Astrocyte (in vitro differentiated cells and primary cell): Measurements from ENCODE around the gene RPH3AL. TPM values are rescaled to one million over a fixed set of nuclear protein-coding genes. Genes with fewer than 3 reads are reported as not detected.

Experiments
- DNase-seq: peaks from one replicate; pipeline ENCODE4 v3.0.0-alpha.2; 2010; ENCODE audit warnings: low read depth
- FAIRE-seq: peaks from 2 replicates; lab custom pipeline; 2011; peaks lifted over from hg19 to GRCh38; lab: Jason Lieb, UNC
- H2AFZ ChIP-seq: 2 replicates; pipeline ENCODE4 v1.6.0; 2012; ENCODE audit warnings: low read depth, low read length, inconsistent platforms
- H3K27ac ChIP-seq: 2 replicates; pipeline ENCODE4 v1.5.1; 2011; ENCODE audit warnings: low read depth, low read length, inconsistent platforms
- H3K27me3 ChIP-seq: 2 replicates; pipeline ENCODE4 v1.6.0; 2011; ENCODE audit warnings: low read length, inconsistent platforms; ENCODE audit not compliant: insufficient read depth
- H3K36me3 ChIP-seq: 2 replicates; pipeline ENCODE4 v1.5.1; 2011; ENCODE audit warnings: low read length, inconsistent platforms; ENCODE audit not compliant: insufficient read depth
- H3K4me1 ChIP-seq: 2 replicates; pipeline ENCODE4 v1.5.1; 2011; ENCODE audit warnings: low read length, inconsistent platforms; ENCODE audit not compliant: insufficient read depth
- H3K4me2 ChIP-seq: 2 replicates; pipeline ENCODE4 v1.6.0; 2012; ENCODE audit warnings: low read length, inconsistent platforms
- H3K4me3 ChIP-seq: 2 replicates; pipeline ENCODE4 v1.5.1; 2011; ENCODE audit warnings: low read depth, mild to moderate bottlenecking, low read length, inconsistent platforms; ENCODE audit not compliant: insufficient read depth
- H3K79me2 ChIP-seq: 2 replicates; pipeline ENCODE4 v1.6.0; 2012; ENCODE audit warnings: mild to moderate bottlenecking, low read length, inconsistent platforms; ENCODE audit not compliant: insufficient read depth
- H3K9ac ChIP-seq: 2 replicates; pipeline ENCODE4 v1.6.0; 2012; ENCODE audit warnings: mild to moderate bottlenecking, low read length, inconsistent platforms
- H3K9me3 ChIP-seq: 2 replicates; pipeline ENCODE4 v1.5.1; 2012; ENCODE audit warnings: low read depth, mild to moderate bottlenecking, low read length, inconsistent platforms; ENCODE audit not compliant: insufficient read depth
- H4K20me1 ChIP-seq: 2 replicates; pipeline ENCODE4 v1.6.0; 2012; ENCODE audit warnings: low read length, inconsistent platforms; ENCODE audit not compliant: insufficient read depth
- H3K27ac Mint-ChIP-seq: one replicate; pipeline ENCODE4 v1.8.0; 2021; ENCODE audit warnings: mild to moderate bottlenecking, mixed read lengths; ENCODE audit not compliant: unreplicated experiment
- H3K27me3 Mint-ChIP-seq: one replicate; pipeline ENCODE4 v1.8.0; 2021; ENCODE audit warnings: low read depth, mixed read lengths; ENCODE audit not compliant: unreplicated experiment
- H3K36me3 Mint-ChIP-seq: one replicate; pipeline ENCODE4 v1.8.0; 2021; ENCODE audit warnings: low read depth, mixed read lengths; ENCODE audit not compliant: unreplicated experiment
- H3K4me1 Mint-ChIP-seq: one replicate; pipeline ENCODE4 v1.8.0; 2021; ENCODE audit warnings: low read depth, mixed read lengths; ENCODE audit not compliant: unreplicated experiment
- H3K4me3 Mint-ChIP-seq: one replicate; pipeline ENCODE4 v1.8.0; 2021; ENCODE audit warnings: mild to moderate bottlenecking, moderate library complexity, mixed read lengths; ENCODE audit not compliant: unreplicated experiment
- H3K9me3 Mint-ChIP-seq: one replicate; pipeline ENCODE4 v1.8.0; 2021; ENCODE audit warnings: mild to moderate bottlenecking, mixed read lengths; ENCODE audit not compliant: unreplicated experiment
- EZH2 ChIP-seq: IDR thresholded peaks from 2 replicates; pipeline ENCODE4 v1.6.1; 2012; ENCODE audit warnings: mild to moderate bottlenecking, low read length, inconsistent platforms; ENCODE audit not compliant: insufficient read depth
- total RNA-seq: library from RNA; stranded (reverse); gene quantifications from 2 replicates; pipeline ENCODE4 v1.2.1, GENCODE V29; 2021
- TF ChIP-seq, protein P1 (sequence below): IDR thresholded peaks from 2 replicates; pipeline ENCODE4 v1.5.1; 2011; ENCODE audit warnings: low read depth, mild to moderate bottlenecking, inconsistent platforms, low read length, moderate library complexity; ENCODE audit not compliant: insufficient read depth

RPH3AL gene
- total RNA-seq, 1 donor from 2014 or later: 3.7 TPM

- peak overlapping the region; percentile 73 for H3K4me2 ChIP-seq
- H3K27me3 ChIP-seq: peaks cover 76% of the 10 kb centered on the region
- peaks cover 75% of the 10 kb centered on the region for H3K27me3 Mint-ChIP-seq
- TF ChIP-seq, protein P1, sequence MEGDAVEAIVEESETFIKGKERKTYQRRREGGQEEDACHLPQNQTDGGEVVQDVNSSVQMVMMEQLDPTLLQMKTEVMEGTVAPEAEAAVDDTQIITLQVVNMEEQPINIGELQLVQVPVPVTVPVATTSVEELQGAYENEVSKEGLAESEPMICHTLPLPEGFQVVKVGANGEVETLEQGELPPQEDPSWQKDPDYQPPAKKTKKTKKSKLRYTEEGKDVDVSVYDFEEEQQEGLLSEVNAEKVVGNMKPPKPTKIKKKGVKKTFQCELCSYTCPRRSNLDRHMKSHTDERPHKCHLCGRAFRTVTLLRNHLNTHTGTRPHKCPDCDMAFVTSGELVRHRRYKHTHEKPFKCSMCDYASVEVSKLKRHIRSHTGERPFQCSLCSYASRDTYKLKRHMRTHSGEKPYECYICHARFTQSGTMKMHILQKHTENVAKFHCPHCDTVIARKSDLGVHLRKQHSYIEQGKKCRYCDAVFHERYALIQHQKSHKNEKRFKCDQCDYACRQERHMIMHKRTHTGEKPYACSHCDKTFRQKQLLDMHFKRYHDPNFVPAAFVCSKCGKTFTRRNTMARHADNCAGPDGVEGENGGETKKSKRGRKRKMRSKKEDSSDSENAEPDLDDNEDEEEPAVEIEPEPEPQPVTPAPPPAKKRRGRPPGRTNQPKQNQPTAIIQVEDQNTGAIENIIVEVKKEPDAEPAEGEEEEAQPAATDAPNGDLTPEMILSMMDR: no peak
- TF ChIP-seq EZH2: no peak
- H3K4me3 ChIP-seq: no peak overlapping the region
- H3K9me3 Mint-ChIP-seq: peaks cover 2% of the 10 kb centered on the region
- no peaks in the 10 kb centered on the region for H3K9me3 ChIP-seq
- no peaks in the 10 kb centered on the region for H3K79me2 ChIP-seq
- DNase-seq (no peak), FAIRE-seq (no peak)
- no peaks in the 10 kb centered on the region for H4K20me1 ChIP-seq
- H3K27ac ChIP-seq: no peak overlapping the region
- H3K4me1 ChIP-seq: no peaks in the 10 kb centered on the region
- H3K36me3 ChIP-seq: no peaks in the 10 kb centered on the region
- H3K27ac Mint-ChIP-seq: no peak overlapping the region
- peaks cover 2% of the 10 kb centered on the region for H3K36me3 Mint-ChIP-seq
- H2AFZ ChIP-seq: no peak overlapping the region
- H3K4me3 Mint-ChIP-seq: no peak overlapping the region
- H3K4me1 Mint-ChIP-seq: no peaks in the 10 kb centered on the region
- no peak overlapping the region for H3K9ac ChIP-seq
These were observed 170.4 kb downstream of the RPH3AL start for GRCh38 chr17:182050-182751.

GRCh38 chr17:181245-182049 lies 171.2 kb downstream of the RPH3AL start, which contains the start of gene DOC2B:
Gene DOC2B, minus strand, starts transcription at chr17:181650. Its CDS starts 171 bp downstream, at chr17:181479.
- no peaks in the 10 kb centered on the region for H3K36me3 ChIP-seq
- Mint-ChIP-seq H3K27me3 (peaks cover 71% of the 10 kb centered on the region), H3K4me3 (no peak within 1 kb of the TSS), H3K36me3 (peaks cover 2% of the 10 kb centered on the region), H3K9me3 (peaks cover 2% of the 10 kb centered on the region), H3K27ac (no peak within 1 kb of the TSS), H3K4me1 (no peaks in the 10 kb centered on the region)
- TF ChIP-seq, protein P1: no peak
- no peak for TF ChIP-seq EZH2
- H3K79me2 ChIP-seq: no peaks in the 10 kb centered on the region
- no peaks in the 10 kb centered on the region for H4K20me1 ChIP-seq
- peaks cover 78% of the 10 kb centered on the region for H3K27me3 ChIP-seq
- peak; percentile 39 for DNase-seq
- H3K9ac ChIP-seq: no peak within 1 kb of the TSS
- no peaks in the 10 kb centered on the region for H3K9me3 ChIP-seq
- FAIRE-seq: no peak
- H3K4me2 ChIP-seq: peak within 1 kb of the TSS; percentile 73
- H2AFZ ChIP-seq: no peak within 1 kb of the TSS
- H3K27ac ChIP-seq: no peak within 1 kb of the TSS
- H3K4me1 ChIP-seq: no peaks in the 10 kb centered on the region
- no peak within 1 kb of the TSS for H3K4me3 ChIP-seq
